ENCODE measurements around the gene ALG9. TPM values are rescaled to one million over a fixed set of nuclear protein-coding genes. Genes with fewer than 3 reads are reported as not detected.

The ALG9 gene
- total and polyA plus RNA-seq, 10 of the 15 experiments (the other 5 are each of a cell fraction or from before 2014, with no cell fraction given) = 10.8 to 41.6 (median 25.5) TPM

DNA sequence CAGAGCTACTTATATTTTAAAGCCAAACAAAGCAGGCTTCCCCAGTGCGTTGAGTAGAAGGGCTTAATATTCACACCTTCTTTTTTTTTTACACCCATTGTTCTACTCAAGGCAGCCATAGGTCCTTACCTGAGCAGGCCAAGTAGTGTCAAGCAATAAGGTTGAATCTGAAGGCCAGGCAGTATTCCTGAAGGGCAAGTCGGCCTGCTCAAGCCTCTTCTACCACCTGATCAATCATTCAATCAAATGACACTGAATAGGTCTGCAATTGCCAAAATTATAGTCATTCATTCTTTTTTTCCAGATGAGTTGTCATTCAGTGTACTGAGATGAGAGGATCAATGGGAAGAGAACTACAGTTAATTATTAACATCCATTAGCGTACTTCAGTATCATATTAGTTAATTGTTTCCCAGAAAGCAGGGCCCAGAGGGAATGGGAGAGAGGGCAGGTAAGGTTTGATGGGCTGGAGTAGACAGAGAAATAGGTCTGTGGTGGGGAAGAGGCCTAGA lies 93.3 kb downstream of the ALG9 start (continued):
- TF ChIP-seq CUX1 (IDR thresholded peaks at IDR 0.05; ENCODE audit: insufficient replicate concordance, low read depth, low read length) (no peak), SMAD1 (IDR thresholded peaks at IDR 0.05; ENCODE audit: low read depth, partially characterized antibody) (no peak), SREBF1 (IDR thresholded peaks at IDR 0.05; ENCODE audit: low read length) (no peak), NFIC (IDR thresholded peaks at IDR 0.05; ENCODE audit: low read depth, low read length) (no peak), MYB (IDR thresholded peaks at IDR 0.05; ENCODE audit: borderline replicate concordance, low read depth, low read length) (no peak), SRF (IDR thresholded peaks at IDR 0.05; ENCODE audit: low read depth in 2 of 2, low read length in 2 of 2) (no peak), SIN3A (IDR thresholded peaks at IDR 0.05; ENCODE audit: low read depth, low read length) (no peak), ASH2L (IDR thresholded peaks at IDR 0.05; ENCODE audit: borderline replicate concordance, low read depth) (no peak), POLR2AphosphoS2 (IDR thresholded peaks at IDR 0.05; ENCODE audit: low read depth, low read length) (no peak), RELA (IDR thresholded peaks at IDR 0.05; ENCODE audit: borderline replicate concordance, partially characterized antibody) (no peak), MTA2 (IDR thresholded peaks at IDR 0.05; ENCODE audit: low read depth) (no peak), HDAC2 (IDR thresholded peaks at IDR 0.05) (no peak), BHLHE40 (IDR thresholded peaks at IDR 0.05; ENCODE audit: borderline replicate concordance in 1 of 2, low read depth in 2 of 2, low read length in 1 of 2) (no peak)
- TF ChIP-seq, protein P1, sequence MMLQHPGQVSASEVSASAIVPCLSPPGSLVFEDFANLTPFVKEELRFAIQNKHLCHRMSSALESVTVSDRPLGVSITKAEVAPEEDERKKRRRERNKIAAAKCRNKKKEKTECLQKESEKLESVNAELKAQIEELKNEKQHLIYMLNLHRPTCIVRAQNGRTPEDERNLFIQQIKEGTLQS (IDR thresholded peaks at IDR 0.05; ENCODE audit: borderline replicate concordance, extremely low read depth, low read depth, low read length) = no peak

All from GM12878 (cell line).